Brain microvascular endothelial cell (primary cell): Measurements from ENCODE around the gene RAB23.
A peak's percentile ranks its signal among the peaks of the same experiment; 100 is the strongest.

Source experiments
- DNase-seq: peaks from one replicate; pipeline ENCODE4 v3.0.0-alpha.2; 2020
- H3K27ac ChIP-seq: fragments of 250-450 bp; sonication (Bioruptor Pico); 2 replicates; pipeline ENCODE4 v1.5.1; 2020; ENCODE audit warnings: mild to moderate bottlenecking, moderate library complexity
- H3K27me3 ChIP-seq: fragments of 250-450 bp; sonication (Bioruptor Pico); replicated peaks from 2 replicates; pipeline ENCODE4 v1.5.1; 2020; ENCODE audit warnings: mild to moderate bottlenecking
- H3K36me3 ChIP-seq: fragments of 250-450 bp; sonication (Bioruptor Pico); replicated peaks from 2 replicates; pipeline ENCODE4 v1.5.1; 2020; ENCODE audit warnings: mild to moderate bottlenecking
- H3K4me3 ChIP-seq: 2 replicates; pipeline ENCODE4 v1.5.1; 2011; ENCODE audit warnings: low read depth, mild to moderate bottlenecking, control low read depth, low read length, moderate library complexity
- in situ Hi-C: cut with HindIII; loops from 2 replicates; pipeline ENCODE4 v1.10.0; 2017; ENCODE audit warnings: low sequenced_read_pairs, low pct_ligation_motif_present
- TF ChIP-seq, protein P1 (sequence below): IDR thresholded peaks from 2 replicates; pipeline ENCODE4 v1.5.1; 2011; ENCODE audit warnings: low read depth, mild to moderate bottlenecking, moderate library complexity, low read length, control low read depth, inconsistent platforms; ENCODE audit errors: missing control alignments

Gene RAB23

DNA sequence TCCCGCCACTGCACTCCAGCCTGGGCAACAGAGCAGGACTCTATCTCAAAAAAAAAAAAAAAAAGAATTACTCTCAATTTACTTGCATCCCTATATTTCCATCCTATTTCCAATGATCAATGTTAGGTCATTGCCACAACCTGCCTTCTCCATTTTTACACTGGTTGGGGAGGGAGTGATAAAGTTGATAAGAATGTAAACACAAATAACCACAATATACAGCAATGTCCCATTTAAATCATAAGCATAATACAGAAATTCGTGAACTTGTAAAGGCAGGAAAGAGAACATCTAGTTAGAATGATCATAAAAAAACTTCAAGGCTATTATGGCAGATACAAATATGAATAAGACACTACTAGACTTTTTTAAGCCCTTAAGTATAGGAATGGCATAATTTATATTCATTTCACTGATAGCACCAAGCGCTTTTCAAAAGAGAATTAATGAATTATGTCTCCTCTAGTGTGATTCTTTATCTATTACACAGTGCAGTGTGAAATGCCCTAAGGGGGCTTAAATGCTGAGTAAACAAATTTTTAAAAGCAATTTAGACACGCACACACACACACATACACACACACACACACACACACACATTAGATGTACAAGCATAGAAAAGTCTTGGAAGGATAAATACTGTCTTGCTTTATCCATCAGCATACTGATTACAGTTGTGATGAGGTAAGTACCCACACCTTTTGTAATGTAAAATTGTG lies 33.5 kb upstream of the RAB23 start:
- TF ChIP-seq, protein P1, sequence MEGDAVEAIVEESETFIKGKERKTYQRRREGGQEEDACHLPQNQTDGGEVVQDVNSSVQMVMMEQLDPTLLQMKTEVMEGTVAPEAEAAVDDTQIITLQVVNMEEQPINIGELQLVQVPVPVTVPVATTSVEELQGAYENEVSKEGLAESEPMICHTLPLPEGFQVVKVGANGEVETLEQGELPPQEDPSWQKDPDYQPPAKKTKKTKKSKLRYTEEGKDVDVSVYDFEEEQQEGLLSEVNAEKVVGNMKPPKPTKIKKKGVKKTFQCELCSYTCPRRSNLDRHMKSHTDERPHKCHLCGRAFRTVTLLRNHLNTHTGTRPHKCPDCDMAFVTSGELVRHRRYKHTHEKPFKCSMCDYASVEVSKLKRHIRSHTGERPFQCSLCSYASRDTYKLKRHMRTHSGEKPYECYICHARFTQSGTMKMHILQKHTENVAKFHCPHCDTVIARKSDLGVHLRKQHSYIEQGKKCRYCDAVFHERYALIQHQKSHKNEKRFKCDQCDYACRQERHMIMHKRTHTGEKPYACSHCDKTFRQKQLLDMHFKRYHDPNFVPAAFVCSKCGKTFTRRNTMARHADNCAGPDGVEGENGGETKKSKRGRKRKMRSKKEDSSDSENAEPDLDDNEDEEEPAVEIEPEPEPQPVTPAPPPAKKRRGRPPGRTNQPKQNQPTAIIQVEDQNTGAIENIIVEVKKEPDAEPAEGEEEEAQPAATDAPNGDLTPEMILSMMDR: no peak
- DNase-seq: no peak
- Histone ChIP-seq H3K4me3 (no peak overlapping the region), H3K27ac (no peak overlapping the region), H3K27me3 (no peaks in the 10 kb centered on the region), H3K36me3 (no peaks in the 10 kb centered on the region)
- in situ Hi-C loops: no loop called here

DNA sequence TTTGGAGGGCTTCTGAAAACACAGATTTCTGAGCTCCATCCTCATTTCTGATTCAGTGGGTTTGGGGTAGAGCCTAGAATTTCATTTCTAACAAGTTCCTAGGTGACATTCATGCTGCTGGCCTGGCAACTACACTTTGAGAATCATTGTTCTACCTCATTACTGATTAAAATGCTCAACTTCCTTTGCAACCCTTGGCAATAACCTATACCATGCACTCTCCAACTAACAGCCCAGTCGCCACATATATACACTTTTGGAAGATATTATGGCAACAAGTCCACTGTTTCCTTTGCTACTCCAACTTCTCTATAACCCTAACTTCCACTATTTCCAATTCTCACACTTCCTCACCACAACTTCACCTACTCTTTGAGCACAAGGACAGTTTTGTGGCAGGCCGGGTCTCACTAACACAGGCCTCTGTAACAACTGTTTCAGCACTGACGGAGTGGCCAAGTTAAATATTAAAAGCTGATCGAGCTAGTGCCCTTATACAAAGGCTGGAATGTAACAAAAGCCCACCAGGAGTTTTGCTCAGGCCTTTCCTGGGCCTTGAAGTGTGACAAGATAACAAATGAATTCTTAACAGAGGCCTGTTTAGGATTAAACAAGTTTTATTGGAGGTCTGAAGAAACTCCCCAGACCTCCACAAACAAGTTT lies 32.1 kb upstream of the RAB23 start:
- no peak for DNase-seq
- Histone ChIP-seq H3K27me3 (no peaks in the 10 kb centered on the region), H3K4me3 (no peak overlapping the region), H3K36me3 (no peaks in the 10 kb centered on the region), H3K27ac (no peak overlapping the region)
- in situ Hi-C loops: no loop called here
- TF ChIP-seq, protein P1: no peak

DNA sequence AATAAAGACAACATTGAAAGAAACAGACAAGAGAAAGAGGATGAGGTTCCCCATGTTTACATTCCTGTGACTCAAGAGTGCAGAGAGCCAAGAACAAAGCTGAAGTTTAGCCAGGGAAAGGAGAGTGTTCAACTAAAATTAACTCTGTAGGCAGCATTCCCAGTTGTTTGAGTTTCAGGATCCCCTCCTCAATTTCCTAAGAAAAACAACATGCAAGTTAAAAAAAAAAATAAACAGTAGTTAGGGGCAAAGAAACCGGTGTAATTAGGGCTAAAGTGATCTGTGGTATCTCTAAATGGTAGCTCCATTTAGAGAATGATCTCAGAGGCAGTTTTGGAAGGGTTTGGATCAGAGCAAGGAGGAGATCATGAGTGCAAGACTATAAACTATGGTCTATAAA lies 30.9 kb upstream of the RAB23 start:
- no peaks in the 10 kb centered on the region for H3K27me3 ChIP-seq
- TF ChIP-seq, protein P1: no peak
- H3K36me3 ChIP-seq: no peaks in the 10 kb centered on the region
- DNase-seq: no peak
- H3K27ac ChIP-seq: peak overlapping the region; percentile 35
- in situ Hi-C loops: no loop called here
- no peak overlapping the region for H3K4me3 ChIP-seq

DNA sequence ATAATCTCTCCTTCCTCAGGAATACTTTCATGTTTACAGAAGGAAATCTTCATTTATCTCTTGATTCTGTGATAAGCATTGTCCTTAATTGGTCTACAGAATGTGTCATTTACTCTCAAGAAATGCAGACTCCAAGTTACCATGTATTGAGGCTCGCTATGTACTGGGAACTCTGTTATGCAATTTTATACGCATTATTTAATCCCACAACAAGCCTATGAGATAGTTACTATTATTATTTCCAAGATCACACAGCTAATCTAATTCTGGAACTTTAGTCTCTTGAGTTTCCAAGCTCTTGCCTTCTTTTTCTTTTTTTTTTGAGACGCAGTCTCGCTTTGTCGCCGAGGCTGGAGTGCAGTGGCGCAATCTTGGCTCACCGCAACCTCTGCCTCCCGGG lies 30.0 kb upstream of the RAB23 start:
- no peak for DNase-seq
- Histone ChIP-seq H3K4me3 (no peak overlapping the region), H3K27ac (no peak overlapping the region), H3K36me3 (no peaks in the 10 kb centered on the region), H3K27me3 (no peaks in the 10 kb centered on the region)
- TF ChIP-seq, protein P1: no peak
- in situ Hi-C loops: no loop called here

GRCh38 chr6:57250348-57250747 lies 28.2 kb upstream of the RAB23 start:
- Histone ChIP-seq H3K27me3 (no peaks in the 10 kb centered on the region), H3K4me3 (no peak overlapping the region), H3K27ac (no peak overlapping the region), H3K36me3 (no peaks in the 10 kb centered on the region)
- TF ChIP-seq, protein P1: no peak
- in situ Hi-C loops: no loop called here
- no peak for DNase-seq
